ENCODE measurements around the gene GTF2H1. TPM values are rescaled to one million over a fixed set of nuclear protein-coding genes. Genes with fewer than 3 reads are reported as not detected.
"Not testable (repeated sequence)": the region's sequence is repeated elsewhere in the genome, so short reads cannot be mapped to it uniquely, and the experiment has no call there.

Gene GTF2H1
- total RNA-seq, 1 donor from 2014 or later = 50.9 TPM

GRCh38 chr11:18379201-18379600 lies 56.8 kb downstream of the GTF2H1 start:
- no peak for DNase-seq

- DNase-seq = peak; percentile 81
Observed at GRCh38 chr11:18383388-18384156, 61.2 kb downstream of the GTF2H1 start.

- peak; percentile 42 for DNase-seq
Observed at GRCh38 chr11:18384157-18384641, 61.8 kb downstream of the GTF2H1 start.

- no peak for DNase-seq
Observed at GRCh38 chr11:18390088-18390487, 67.7 kb downstream of the GTF2H1 start.

- no peak for DNase-seq
Observed at GRCh38 chr11:18392434-18393321, 70.3 kb downstream of the GTF2H1 start.

- no peak for DNase-seq
Observed at GRCh38 chr11:18393581-18394274, 71.4 kb downstream of the GTF2H1 start.

GRCh38 chr11:18394275-18394927 lies 72.0 kb downstream of the GTF2H1 start, which contains the start of gene LDHA:
TSS of gene LDHA (plus strand) at chr11:18394563. CDS start at chr11:18396843, 2,280 bp downstream.
- DNase-seq = peak; percentile 90

GRCh38 chr11:18394928-18395734 lies 72.8 kb downstream of the GTF2H1 start:
- peak; percentile 20 for DNase-seq

GRCh38 chr11:18395735-18396504 lies 73.6 kb downstream of the GTF2H1 start:
- peak; percentile 99 for DNase-seq

- DNase-seq = no peak
Observed at GRCh38 chr11:18397921-18398320, 75.6 kb downstream of the GTF2H1 start.

GRCh38 chr11:18401077-18401476 lies 78.7 kb downstream of the GTF2H1 start:
- DNase-seq = not testable (repeated sequence)

GRCh38 chr11:18404062-18404461 lies 81.7 kb downstream of the GTF2H1 start:
- no peak for DNase-seq

- DNase-seq = not testable (repeated sequence)
Observed at GRCh38 chr11:18407400-18407799, 85.0 kb downstream of the GTF2H1 start.

- no peak for DNase-seq
Observed at GRCh38 chr11:18408558-18409291, 86.4 kb downstream of the GTF2H1 start.

GRCh38 chr11:18416459-18416858 lies 94.1 kb downstream of the GTF2H1 start:
- no peak for DNase-seq
